Gastroesophageal sphincter (tissue), 3 donors: Measurements from ENCODE around the gene WDR3.

Experiments used
- CTCF ChIP-seq, 4 experiments: fragments of 200-600 bp in 2 of 4; fragments of 450-650 bp in 2 of 4; sonication (generic) in 1 of 4; IDR thresholded peaks; one replicate each; pipeline ENCODE4 v1.5.1; 2017 to 2019; ENCODE audit warnings: antibody characterized with exemption in 4 of 4, mild to moderate bottlenecking in 2 of 4, moderate library complexity in 2 of 4
- EP300 ChIP-seq: sonication (generic); formaldehyde crosslinking; IDR thresholded peaks from one replicate; pipeline ENCODE4 v1.6.1; 2017; ENCODE audit warnings: antibody characterized with exemption, mild to moderate bottlenecking
- POLR2A ChIP-seq, 2 donors: fragments of 450-650 bp; IDR thresholded peaks; one replicate each; pipeline ENCODE4 v1.6.1; 2017; ENCODE audit warnings: antibody characterized with exemption in 2 of 2, mild to moderate bottlenecking in 2 of 2, moderate library complexity in 1 of 2
- POLR2AphosphoS5 ChIP-seq: sonication (generic); formaldehyde crosslinking; IDR thresholded peaks from one replicate; pipeline ENCODE4 v1.6.1; 2017; ENCODE audit warnings: antibody characterized with exemption

- TF ChIP-seq CTCF (IDR thresholded peaks at IDR 0.05) (no peak), POLR2AphosphoS5 (no peak), POLR2A (IDR thresholded peaks at IDR 0.05) (no peak), EP300 (no peak)
Measured at GRCh38 chr1:117932576-117932975, 3.0 kb downstream of the WDR3 start.
